ENCODE measurements around the gene ERBB4.

DNA sequence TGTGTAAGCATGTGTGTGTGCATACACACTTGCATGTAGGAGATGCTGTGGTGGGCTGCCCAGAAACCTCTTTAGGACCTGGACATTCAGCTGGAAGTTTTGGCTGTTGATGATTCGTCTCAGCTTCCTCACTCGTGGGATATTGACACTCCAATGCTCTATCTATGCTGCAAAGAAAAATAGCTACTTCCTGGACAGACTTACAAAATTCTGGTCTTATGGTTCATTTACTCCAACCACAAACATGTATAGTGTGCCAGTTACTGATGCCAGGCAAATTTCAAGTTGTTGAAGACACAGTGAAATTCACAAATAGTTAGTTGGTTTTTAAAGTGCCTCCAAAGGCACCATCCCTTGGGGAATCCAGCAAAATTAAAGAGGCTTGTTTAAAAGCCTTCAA lies 1099.6 kb downstream of the ERBB4 start:
- TF ChIP-seq POLR2A (IDR thresholded peaks at IDR 0.05; ENCODE audit: low read length): no peak
- no peak for TF ChIP-seq CEBPB (IDR thresholded peaks at IDR 0.05)
- TF ChIP-seq POLR2AphosphoS2 (conservative IDR thresholded peaks at IDR 0.05; ENCODE audit: low read length): no peak
- TF ChIP-seq, protein P1, sequence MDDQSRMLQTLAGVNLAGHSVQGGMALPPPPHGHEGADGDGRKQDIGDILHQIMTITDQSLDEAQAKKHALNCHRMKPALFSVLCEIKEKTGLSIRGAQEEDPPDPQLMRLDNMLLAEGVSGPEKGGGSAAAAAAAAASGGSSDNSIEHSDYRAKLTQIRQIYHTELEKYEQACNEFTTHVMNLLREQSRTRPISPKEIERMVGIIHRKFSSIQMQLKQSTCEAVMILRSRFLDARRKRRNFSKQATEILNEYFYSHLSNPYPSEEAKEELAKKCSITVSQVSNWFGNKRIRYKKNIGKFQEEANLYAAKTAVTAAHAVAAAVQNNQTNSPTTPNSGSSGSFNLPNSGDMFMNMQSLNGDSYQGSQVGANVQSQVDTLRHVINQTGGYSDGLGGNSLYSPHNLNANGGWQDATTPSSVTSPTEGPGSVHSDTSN (IDR thresholded peaks at IDR 0.05): no peak
- TF ChIP-seq, protein P2, sequence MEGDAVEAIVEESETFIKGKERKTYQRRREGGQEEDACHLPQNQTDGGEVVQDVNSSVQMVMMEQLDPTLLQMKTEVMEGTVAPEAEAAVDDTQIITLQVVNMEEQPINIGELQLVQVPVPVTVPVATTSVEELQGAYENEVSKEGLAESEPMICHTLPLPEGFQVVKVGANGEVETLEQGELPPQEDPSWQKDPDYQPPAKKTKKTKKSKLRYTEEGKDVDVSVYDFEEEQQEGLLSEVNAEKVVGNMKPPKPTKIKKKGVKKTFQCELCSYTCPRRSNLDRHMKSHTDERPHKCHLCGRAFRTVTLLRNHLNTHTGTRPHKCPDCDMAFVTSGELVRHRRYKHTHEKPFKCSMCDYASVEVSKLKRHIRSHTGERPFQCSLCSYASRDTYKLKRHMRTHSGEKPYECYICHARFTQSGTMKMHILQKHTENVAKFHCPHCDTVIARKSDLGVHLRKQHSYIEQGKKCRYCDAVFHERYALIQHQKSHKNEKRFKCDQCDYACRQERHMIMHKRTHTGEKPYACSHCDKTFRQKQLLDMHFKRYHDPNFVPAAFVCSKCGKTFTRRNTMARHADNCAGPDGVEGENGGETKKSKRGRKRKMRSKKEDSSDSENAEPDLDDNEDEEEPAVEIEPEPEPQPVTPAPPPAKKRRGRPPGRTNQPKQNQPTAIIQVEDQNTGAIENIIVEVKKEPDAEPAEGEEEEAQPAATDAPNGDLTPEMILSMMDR (IDR thresholded peaks at IDR 0.05): no peak
- no peak for TF ChIP-seq RAD21 (conservative IDR thresholded peaks at IDR 0.05 in 1 of 2, IDR thresholded peaks at IDR 0.05 in 1 of 2)
- no peak for TF ChIP-seq SMC3 (IDR thresholded peaks at IDR 0.05)
- TF ChIP-seq MYC (IDR thresholded peaks at IDR 0.05; ENCODE audit: borderline replicate concordance, low read length): no peak
- TF ChIP-seq, protein P3, sequence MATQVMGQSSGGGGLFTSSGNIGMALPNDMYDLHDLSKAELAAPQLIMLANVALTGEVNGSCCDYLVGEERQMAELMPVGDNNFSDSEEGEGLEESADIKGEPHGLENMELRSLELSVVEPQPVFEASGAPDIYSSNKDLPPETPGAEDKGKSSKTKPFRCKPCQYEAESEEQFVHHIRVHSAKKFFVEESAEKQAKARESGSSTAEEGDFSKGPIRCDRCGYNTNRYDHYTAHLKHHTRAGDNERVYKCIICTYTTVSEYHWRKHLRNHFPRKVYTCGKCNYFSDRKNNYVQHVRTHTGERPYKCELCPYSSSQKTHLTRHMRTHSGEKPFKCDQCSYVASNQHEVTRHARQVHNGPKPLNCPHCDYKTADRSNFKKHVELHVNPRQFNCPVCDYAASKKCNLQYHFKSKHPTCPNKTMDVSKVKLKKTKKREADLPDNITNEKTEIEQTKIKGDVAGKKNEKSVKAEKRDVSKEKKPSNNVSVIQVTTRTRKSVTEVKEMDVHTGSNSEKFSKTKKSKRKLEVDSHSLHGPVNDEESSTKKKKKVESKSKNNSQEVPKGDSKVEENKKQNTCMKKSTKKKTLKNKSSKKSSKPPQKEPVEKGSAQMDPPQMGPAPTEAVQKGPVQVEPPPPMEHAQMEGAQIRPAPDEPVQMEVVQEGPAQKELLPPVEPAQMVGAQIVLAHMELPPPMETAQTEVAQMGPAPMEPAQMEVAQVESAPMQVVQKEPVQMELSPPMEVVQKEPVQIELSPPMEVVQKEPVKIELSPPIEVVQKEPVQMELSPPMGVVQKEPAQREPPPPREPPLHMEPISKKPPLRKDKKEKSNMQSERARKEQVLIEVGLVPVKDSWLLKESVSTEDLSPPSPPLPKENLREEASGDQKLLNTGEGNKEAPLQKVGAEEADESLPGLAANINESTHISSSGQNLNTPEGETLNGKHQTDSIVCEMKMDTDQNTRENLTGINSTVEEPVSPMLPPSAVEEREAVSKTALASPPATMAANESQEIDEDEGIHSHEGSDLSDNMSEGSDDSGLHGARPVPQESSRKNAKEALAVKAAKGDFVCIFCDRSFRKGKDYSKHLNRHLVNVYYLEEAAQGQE (IDR thresholded peaks at IDR 0.05): no peak
- TF ChIP-seq MAZ (IDR thresholded peaks at IDR 0.05; ENCODE audit: borderline replicate concordance, low read depth, low read length): no peak
